ENCODE results near the gene ENTPD3.

Gene ENTPD3

DNA sequence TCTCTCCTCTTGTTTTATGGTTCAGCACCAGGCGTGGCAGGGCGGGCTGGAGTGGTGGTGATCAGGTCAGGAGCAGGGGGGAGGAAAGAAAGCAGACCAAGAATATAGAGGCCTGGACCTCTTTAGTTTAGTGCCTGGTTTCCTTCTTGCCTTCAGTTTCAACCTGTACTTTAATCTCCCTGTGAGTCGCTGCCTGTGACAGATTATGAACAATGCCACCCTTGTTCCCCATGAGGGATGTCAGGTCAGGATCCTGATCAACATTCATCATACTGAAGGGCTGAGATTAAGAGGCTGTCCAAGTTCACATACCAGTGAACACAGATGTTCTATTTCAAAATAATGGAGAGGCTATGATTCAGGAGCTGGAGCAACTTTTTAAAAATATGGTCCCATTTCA lies 11.4 kb downstream of the ENTPD3 start:
- TF ChIP-seq, protein P1, sequence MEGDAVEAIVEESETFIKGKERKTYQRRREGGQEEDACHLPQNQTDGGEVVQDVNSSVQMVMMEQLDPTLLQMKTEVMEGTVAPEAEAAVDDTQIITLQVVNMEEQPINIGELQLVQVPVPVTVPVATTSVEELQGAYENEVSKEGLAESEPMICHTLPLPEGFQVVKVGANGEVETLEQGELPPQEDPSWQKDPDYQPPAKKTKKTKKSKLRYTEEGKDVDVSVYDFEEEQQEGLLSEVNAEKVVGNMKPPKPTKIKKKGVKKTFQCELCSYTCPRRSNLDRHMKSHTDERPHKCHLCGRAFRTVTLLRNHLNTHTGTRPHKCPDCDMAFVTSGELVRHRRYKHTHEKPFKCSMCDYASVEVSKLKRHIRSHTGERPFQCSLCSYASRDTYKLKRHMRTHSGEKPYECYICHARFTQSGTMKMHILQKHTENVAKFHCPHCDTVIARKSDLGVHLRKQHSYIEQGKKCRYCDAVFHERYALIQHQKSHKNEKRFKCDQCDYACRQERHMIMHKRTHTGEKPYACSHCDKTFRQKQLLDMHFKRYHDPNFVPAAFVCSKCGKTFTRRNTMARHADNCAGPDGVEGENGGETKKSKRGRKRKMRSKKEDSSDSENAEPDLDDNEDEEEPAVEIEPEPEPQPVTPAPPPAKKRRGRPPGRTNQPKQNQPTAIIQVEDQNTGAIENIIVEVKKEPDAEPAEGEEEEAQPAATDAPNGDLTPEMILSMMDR (IDR thresholded peaks at IDR 0.05; ENCODE audit: insufficient read depth, low read depth, low read length, missing control alignments), result no peak
- DNase-seq (ENCODE audit: low read depth), result no peak
- H3K4me3 ChIP-seq (ENCODE audit: low read depth, low read length), result no peak overlapping the region

DNA sequence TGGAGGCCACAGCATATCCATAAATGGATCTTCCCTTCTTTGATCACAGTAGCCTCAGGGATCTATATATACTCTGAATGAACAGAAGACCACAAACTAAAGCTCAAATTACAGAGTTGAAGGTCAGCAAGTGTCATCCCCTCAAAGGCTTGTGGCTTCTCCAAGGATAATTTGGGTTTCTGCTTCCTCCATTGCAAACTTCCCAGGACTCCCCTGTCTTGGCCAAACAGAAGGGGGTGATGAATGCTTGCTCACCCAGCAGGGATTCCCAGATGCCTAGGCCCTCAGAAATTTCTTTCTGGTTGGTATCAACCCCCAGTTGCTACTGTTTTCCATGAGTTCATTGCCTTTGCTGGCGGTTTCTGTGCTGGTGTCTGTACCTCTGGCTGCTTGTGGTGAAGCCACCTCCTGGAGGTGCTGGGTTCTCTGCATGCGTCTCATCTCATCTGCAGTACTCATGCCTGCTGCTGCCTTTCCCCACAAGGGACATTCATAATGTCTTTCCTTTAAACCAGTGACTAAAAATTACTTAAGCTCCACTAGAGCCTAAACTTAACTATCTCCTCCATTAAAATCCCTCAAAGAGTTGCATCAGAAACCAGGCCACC lies 17.7 kb downstream of the ENTPD3 start:
- no peak for DNase-seq (ENCODE audit: low read depth)

DNA sequence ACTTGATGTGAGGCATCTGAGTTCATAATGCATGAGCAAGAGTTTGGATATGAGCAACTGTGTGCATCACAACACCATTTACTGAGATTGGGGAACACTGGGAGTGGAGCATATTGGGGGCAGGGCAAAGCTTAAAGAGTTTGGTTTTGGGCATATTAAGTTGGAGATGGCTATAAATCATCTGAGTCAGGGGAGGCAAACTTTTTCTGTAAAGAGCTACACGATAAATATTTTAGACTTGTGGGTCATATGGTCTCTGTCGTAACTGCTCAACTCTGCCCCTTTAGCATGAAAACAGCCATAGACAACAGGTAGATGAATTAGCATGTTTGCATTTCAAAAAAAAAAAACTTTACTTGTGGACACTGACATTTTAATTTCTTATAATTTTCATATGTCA lies 20.0 kb downstream of the ENTPD3 start:
- no peak for DNase-seq (ENCODE audit: low read depth)

More for the DNA sequence above, 17.7 kb downstream of the ENTPD3 start:
- TF ChIP-seq, protein P1 (IDR thresholded peaks at IDR 0.05; ENCODE audit: insufficient read depth, low read depth, low read length, missing control alignments), result no peak
- no peak overlapping the region for H3K4me3 ChIP-seq (ENCODE audit: low read depth, low read length)

DNA sequence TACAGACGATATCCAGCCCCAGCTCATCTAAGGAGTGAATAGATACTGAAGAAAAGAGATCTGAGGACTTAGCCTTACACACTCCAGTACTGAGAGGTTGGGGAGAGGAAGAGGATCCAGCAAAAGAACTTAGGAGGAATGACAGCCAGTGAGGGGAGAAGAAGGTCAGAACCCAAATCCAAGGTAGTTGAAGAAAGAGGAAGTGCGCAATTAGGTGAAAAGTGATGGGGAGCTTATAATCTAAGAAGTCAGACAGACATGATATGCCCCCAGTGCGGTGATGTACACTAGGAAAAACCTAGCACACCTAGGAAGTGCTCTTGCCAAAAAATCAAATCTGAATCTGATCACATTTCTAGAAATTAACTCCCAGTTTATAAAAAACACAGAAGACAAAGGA lies 20.6 kb downstream of the ENTPD3 start:
- no peak for DNase-seq (ENCODE audit: low read depth)
- TF ChIP-seq, protein P1 (IDR thresholded peaks at IDR 0.05; ENCODE audit: insufficient read depth, low read depth, low read length, missing control alignments), result no peak

More for the DNA sequence above, 20.0 kb downstream of the ENTPD3 start:
- H3K4me3 ChIP-seq (ENCODE audit: low read depth, low read length), result no peak overlapping the region
- TF ChIP-seq, protein P1 (IDR thresholded peaks at IDR 0.05; ENCODE audit: insufficient read depth, low read depth, low read length, missing control alignments), result no peak

DNA sequence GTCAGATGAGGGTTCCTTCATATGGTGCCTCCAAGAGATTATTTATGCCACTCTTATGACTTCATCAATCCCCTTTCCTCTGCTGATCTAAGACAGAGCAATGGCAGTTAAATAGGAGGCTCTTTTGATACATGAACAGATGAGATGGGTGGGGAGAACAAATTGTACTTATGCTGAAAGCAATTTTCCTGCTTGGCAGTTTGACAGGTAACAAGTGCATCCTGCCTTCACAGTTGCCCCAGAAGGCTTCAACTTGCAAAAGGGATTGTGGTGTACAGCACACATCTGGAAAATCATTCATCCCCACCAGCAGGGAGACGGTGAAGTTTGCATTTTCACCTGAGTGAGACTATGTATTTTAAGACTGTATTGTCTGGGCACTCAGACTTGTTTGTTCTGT lies 27.3 kb downstream of the ENTPD3 start:
- TF ChIP-seq, protein P1 (IDR thresholded peaks at IDR 0.05; ENCODE audit: insufficient read depth, low read depth, low read length, missing control alignments), result no peak
- H3K4me3 ChIP-seq (ENCODE audit: low read depth, low read length), result no peak overlapping the region
- no peak for DNase-seq (ENCODE audit: low read depth)

More for the DNA sequence above, 20.6 kb downstream of the ENTPD3 start:
- no peak overlapping the region for H3K4me3 ChIP-seq (ENCODE audit: low read depth, low read length)

DNA sequence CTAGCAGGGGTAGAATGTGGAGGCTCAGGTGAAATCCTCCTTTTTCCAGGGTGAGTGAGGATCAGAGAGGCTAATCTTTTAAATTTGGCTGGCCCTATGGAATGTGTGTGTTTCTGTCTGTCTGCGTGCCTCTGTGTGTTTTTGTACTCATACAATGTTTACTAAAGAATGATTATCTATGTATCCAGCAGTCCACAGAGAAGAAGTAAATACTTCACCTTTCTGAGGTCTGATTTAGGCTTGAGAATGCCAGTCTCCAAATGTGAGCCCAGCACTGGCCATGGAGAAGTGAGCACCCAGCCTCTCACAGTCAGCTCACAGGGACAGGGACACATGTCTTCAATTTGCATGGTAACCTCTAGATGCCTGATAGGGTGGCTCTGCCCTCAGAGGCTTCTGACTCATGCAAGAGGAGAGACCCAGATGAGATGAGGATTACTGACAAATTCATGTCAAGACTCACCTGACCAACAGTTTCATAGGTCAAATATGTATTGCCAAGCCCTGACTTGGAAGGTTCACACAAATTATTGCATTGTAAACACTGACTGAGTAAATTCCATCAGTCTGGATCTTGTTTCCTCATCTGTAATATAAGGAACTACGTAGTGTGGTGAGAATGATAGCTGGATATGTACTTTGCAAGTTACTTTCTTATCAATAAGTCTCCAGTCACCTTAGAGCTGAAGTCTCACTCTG lies 31.0 kb downstream of the ENTPD3 start:
- TF ChIP-seq, protein P1 (IDR thresholded peaks at IDR 0.05; ENCODE audit: insufficient read depth, low read depth, low read length, missing control alignments), result no peak
- H3K4me3 ChIP-seq (ENCODE audit: low read depth, low read length), result no peak overlapping the region
- DNase-seq (ENCODE audit: low read depth), result no peak

All from GM12865 (cell line).